GM23338 (cell line): ENCODE data around the gene CD84.

Source experiments
- CREB1 ChIP-seq: fragments of 250-450 bp; sonication (Bioruptor Pico); IDR thresholded peaks from 2 replicates; pipeline ENCODE4 v1.5.0; 2020; ENCODE audit warnings: low read depth, mild to moderate bottlenecking, moderate library complexity
- EZH2 ChIP-seq: fragments of 200-600 bp; sonication (generic); IDR thresholded peaks from one replicate; pipeline ENCODE4 v1.8.0; 2017; ENCODE audit warnings: antibody characterized with exemption, mild to moderate bottlenecking, low read depth; ENCODE audit not compliant: unreplicated experiment
- EZH2phosphoT487 ChIP-seq: fragments of 200-600 bp; sonication (generic); IDR thresholded peaks from one replicate; pipeline ENCODE4 v1.8.1; 2018; ENCODE audit warnings: antibody characterized with exemption; ENCODE audit not compliant: unreplicated experiment
- JUNB ChIP-seq: IDR thresholded peaks from one replicate; pipeline ENCODE4 v1.6.1; 2016; ENCODE audit warnings: antibody characterized with exemption; ENCODE audit not compliant: unreplicated experiment
- NANOG ChIP-seq: IDR thresholded peaks from 2 replicates; pipeline ENCODE4 v1.6.1; 2016; ENCODE audit warnings: antibody characterized with exemption, borderline replicate concordance
- POLR2AphosphoS5 ChIP-seq: IDR thresholded peaks from 2 replicates; pipeline ENCODE4 v1.6.1; 2016; ENCODE audit warnings: antibody characterized with exemption, low read depth
- STAT1 ChIP-seq: IDR thresholded peaks from one replicate; pipeline ENCODE4 v1.6.1; 2016; ENCODE audit warnings: antibody characterized with exemption; ENCODE audit not compliant: unreplicated experiment
- ZNF331 ChIP-seq: fragments of 250-450 bp; sonication (Bioruptor Pico); IDR thresholded peaks from 2 replicates; pipeline ENCODE4 v1.5.0; 2020; ENCODE audit warnings: low read depth, mild to moderate bottlenecking, moderate library complexity
- TF ChIP-seq, protein P1 (sequence below), 2 experiments: fragments of 200-600 bp in 1 of 2; sonication (generic) in 1 of 2; conservative IDR thresholded peaks; 2 replicates each; pipeline versions ENCODE4 v1.5.1 to v1.6.1; 2016 to 2017; ENCODE audit warnings: antibody characterized with exemption in 2 of 2, low read depth in 2 of 2, mild to moderate bottlenecking in 2 of 2, moderate library complexity in 1 of 2
- TF ChIP-seq, protein P2 (sequence below): IDR thresholded peaks from 2 replicates; pipeline ENCODE4 v1.6.1; 2016; ENCODE audit warnings: antibody characterized with exemption
- TF ChIP-seq, protein P3 (sequence below): IDR thresholded peaks from one replicate; pipeline ENCODE4 v1.6.1; 2018; ENCODE audit warnings: antibody characterized with exemption; ENCODE audit not compliant: unreplicated experiment
- TF ChIP-seq, protein P4 (sequence below): fragments of 250-450 bp; sonication (Bioruptor Pico); IDR thresholded peaks from 2 replicates; pipeline ENCODE4 v1.5.0; 2020; ENCODE audit warnings: mild to moderate bottlenecking, moderate library complexity

DNA sequence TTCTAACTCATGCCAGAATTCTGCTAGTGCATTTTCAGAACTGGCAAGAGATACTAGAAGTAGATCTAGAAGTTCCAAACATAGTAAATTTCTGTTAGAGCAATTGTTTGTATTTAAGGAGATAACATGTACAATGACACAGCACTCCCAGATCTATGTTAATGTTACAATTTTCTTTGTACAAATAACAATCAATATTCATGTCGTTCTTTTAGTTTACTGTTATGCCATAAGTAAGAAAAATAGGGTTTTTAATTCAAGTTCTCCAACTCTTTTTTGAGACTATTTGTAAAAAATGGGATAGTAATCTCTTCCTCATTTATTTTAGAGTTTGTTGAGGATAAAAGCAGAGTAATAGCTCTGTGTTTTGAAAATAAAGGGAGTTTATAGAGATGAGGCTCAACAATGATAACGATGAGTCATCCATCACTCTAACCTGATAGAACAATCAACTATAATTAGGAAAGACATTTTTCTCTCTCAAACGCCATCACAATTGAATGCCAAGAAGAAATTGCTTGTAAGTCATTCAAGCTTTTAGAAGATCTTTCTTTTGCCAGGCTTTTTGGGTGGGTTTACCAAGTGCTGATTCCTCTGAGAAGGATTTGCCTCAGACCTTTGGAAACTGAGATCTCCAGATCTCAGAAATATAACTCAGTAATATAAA, 638 bp downstream of the CD84 start:
- no peak for TF ChIP-seq CREB1 (CRISPR knock-in tag)
- TF ChIP-seq, protein P1, sequence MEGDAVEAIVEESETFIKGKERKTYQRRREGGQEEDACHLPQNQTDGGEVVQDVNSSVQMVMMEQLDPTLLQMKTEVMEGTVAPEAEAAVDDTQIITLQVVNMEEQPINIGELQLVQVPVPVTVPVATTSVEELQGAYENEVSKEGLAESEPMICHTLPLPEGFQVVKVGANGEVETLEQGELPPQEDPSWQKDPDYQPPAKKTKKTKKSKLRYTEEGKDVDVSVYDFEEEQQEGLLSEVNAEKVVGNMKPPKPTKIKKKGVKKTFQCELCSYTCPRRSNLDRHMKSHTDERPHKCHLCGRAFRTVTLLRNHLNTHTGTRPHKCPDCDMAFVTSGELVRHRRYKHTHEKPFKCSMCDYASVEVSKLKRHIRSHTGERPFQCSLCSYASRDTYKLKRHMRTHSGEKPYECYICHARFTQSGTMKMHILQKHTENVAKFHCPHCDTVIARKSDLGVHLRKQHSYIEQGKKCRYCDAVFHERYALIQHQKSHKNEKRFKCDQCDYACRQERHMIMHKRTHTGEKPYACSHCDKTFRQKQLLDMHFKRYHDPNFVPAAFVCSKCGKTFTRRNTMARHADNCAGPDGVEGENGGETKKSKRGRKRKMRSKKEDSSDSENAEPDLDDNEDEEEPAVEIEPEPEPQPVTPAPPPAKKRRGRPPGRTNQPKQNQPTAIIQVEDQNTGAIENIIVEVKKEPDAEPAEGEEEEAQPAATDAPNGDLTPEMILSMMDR (conservative IDR thresholded peaks at IDR 0.05; ENCODE audit: low read depth in 2 of 2): no peak
- TF ChIP-seq EZH2: no peak
- TF ChIP-seq, protein P2, sequence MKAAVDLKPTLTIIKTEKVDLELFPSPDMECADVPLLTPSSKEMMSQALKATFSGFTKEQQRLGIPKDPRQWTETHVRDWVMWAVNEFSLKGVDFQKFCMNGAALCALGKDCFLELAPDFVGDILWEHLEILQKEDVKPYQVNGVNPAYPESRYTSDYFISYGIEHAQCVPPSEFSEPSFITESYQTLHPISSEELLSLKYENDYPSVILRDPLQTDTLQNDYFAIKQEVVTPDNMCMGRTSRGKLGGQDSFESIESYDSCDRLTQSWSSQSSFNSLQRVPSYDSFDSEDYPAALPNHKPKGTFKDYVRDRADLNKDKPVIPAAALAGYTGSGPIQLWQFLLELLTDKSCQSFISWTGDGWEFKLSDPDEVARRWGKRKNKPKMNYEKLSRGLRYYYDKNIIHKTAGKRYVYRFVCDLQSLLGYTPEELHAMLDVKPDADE: no peak
- no peak for TF ChIP-seq EZH2phosphoT487
- no peak for TF ChIP-seq POLR2AphosphoS5
- TF ChIP-seq, protein P3, sequence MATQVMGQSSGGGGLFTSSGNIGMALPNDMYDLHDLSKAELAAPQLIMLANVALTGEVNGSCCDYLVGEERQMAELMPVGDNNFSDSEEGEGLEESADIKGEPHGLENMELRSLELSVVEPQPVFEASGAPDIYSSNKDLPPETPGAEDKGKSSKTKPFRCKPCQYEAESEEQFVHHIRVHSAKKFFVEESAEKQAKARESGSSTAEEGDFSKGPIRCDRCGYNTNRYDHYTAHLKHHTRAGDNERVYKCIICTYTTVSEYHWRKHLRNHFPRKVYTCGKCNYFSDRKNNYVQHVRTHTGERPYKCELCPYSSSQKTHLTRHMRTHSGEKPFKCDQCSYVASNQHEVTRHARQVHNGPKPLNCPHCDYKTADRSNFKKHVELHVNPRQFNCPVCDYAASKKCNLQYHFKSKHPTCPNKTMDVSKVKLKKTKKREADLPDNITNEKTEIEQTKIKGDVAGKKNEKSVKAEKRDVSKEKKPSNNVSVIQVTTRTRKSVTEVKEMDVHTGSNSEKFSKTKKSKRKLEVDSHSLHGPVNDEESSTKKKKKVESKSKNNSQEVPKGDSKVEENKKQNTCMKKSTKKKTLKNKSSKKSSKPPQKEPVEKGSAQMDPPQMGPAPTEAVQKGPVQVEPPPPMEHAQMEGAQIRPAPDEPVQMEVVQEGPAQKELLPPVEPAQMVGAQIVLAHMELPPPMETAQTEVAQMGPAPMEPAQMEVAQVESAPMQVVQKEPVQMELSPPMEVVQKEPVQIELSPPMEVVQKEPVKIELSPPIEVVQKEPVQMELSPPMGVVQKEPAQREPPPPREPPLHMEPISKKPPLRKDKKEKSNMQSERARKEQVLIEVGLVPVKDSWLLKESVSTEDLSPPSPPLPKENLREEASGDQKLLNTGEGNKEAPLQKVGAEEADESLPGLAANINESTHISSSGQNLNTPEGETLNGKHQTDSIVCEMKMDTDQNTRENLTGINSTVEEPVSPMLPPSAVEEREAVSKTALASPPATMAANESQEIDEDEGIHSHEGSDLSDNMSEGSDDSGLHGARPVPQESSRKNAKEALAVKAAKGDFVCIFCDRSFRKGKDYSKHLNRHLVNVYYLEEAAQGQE: no peak
- TF ChIP-seq JUNB: no peak
- no peak for TF ChIP-seq ZNF331 (CRISPR knock-in tag)
- TF ChIP-seq, protein P4, sequence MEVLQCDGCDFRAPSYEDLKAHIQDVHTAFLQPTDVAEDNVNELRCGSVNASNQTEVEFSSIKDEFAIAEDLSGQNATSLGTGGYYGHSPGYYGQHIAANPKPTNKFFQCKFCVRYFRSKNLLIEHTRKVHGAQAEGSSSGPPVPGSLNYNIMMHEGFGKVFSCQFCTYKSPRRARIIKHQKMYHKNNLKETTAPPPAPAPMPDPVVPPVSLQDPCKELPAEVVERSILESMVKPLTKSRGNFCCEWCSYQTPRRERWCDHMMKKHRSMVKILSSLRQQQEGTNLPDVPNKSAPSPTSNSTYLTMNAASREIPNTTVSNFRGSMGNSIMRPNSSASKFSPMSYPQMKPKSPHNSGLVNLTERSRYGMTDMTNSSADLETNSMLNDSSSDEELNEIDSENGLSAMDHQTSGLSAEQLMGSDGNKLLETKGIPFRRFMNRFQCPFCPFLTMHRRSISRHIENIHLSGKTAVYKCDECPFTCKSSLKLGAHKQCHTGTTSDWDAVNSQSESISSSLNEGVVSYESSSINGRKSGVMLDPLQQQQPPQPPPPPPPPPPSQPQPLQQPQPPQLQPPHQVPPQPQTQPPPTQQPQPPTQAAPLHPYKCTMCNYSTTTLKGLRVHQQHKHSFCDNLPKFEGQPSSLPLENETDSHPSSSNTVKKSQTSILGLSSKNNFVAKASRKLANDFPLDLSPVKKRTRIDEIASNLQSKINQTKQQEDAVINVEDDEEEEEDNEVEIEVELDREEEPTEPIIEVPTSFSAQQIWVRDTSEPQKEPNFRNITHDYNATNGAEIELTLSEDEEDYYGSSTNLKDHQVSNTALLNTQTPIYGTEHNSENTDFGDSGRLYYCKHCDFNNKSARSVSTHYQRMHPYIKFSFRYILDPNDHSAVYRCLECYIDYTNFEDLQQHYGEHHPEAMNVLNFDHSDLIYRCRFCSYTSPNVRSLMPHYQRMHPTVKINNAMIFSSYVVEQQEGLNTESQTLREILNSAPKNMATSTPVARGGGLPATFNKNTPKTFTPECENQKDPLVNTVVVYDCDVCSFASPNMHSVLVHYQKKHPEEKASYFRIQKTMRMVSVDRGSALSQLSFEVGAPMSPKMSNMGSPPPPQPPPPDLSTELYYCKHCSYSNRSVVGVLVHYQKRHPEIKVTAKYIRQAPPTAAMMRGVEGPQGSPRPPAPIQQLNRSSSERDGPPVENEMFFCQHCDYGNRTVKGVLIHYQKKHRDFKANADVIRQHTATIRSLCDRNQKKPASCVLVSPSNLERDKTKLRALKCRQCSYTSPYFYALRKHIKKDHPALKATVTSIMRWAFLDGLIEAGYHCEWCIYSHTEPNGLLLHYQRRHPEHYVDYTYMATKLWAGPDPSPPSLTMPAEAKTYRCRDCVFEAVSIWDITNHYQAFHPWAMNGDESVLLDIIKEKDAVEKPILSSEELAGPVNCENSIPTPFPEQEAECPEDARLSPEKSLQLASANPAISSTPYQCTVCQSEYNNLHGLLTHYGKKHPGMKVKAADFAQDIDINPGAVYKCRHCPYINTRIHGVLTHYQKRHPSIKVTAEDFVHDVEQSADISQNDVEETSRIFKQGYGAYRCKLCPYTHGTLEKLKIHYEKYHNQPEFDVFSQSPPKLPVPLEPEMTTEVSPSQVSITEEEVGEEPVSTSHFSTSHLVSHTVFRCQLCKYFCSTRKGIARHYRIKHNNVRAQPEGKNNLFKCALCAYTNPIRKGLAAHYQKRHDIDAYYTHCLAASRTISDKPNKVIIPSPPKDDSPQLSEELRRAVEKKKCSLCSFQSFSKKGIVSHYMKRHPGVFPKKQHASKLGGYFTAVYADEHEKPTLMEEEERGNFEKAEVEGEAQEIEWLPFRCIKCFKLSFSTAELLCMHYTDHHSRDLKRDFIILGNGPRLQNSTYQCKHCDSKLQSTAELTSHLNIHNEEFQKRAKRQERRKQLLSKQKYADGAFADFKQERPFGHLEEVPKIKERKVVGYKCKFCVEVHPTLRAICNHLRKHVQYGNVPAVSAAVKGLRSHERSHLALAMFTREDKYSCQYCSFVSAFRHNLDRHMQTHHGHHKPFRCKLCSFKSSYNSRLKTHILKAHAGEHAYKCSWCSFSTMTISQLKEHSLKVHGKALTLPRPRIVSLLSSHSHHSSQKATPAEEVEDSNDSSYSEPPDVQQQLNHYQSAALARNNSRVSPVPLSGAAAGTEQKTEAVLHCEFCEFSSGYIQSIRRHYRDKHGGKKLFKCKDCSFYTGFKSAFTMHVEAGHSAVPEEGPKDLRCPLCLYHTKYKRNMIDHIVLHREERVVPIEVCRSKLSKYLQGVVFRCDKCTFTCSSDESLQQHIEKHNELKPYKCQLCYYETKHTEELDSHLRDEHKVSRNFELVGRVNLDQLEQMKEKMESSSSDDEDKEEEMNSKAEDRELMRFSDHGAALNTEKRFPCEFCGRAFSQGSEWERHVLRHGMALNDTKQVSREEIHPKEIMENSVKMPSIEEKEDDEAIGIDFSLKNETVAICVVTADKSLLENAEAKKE: no peak
- no peak for TF ChIP-seq NANOG
- TF ChIP-seq STAT1: no peak
